DMS153 (cell line): ENCODE results near the gene PUSL1.

ENCODE experiments used
- DNase-seq: peaks from one replicate; lab custom pipeline; 2025; lab: John Stamatoyannopoulos, UW

PUSL1 gene

DNA sequence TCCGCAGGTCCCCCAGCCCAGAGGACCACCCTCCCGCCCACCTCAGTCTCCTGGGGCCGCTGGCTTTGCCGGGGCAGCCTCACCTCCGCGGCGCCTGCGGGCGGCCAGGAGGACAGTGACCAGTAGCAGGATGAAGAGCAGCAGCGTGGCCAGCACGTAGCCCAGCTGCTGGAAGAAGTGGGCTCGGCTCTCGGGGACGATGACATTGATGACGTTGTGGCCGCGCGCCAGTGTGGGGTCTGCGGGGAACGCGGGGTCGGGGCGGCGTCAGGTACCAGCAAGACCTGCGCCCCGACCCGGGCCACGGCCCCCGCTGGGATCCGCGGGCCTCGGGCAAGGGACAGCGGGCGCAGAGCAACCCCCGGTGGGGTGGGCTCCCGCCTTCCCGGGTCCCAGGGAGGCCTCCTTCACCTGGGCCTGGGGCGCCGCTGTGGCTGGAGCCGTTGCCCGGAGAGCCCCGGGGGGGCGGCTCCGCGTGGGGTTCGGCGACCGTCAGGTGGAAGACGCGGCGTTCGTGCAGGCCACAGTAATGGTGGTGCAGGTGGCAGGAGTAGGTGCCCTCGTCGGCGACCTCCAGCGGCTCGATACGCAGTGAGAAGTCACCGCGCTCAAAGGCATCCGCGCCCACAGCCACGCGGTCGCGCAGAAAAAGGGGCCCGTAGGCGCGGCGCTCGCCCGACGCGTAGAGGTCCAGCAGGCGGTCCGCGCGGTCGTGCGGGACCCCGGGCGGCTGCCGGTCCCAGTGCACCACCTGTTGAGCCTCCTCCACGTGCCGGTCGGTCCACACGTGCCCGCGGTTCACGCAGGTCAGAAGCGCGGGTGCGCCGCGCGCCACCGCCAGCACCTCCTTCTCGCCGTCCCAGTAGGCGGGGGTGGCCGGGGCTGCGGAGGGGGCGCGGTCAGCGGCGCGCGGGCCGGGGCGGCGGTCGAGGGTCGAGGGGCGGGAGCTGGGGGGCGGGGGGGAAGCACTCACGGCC lies 46.2 kb downstream of the PUSL1 start:
- DNase-seq: no peak

DNA sequence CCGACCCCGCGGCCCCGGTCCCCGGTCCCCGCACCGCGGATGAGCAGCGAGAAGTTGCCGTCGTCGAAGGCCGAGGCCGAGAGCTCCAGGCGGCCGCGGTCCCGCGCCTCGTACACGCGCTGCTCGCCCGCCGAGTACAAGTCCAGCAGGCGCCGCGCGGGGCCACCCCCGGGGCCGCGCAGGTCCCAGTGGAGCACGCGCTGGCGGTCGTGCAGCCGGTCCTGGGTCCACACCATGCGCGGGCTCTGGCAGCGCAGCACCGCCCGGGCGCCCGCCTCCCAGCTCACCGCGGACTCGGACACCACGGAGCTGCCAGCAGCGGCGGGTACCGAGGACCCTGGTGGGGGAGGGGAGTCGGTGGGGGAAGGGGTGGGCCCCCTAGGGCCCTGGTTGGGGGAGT lies 47.0 kb downstream of the PUSL1 start:
- no peak for DNase-seq

DNA sequence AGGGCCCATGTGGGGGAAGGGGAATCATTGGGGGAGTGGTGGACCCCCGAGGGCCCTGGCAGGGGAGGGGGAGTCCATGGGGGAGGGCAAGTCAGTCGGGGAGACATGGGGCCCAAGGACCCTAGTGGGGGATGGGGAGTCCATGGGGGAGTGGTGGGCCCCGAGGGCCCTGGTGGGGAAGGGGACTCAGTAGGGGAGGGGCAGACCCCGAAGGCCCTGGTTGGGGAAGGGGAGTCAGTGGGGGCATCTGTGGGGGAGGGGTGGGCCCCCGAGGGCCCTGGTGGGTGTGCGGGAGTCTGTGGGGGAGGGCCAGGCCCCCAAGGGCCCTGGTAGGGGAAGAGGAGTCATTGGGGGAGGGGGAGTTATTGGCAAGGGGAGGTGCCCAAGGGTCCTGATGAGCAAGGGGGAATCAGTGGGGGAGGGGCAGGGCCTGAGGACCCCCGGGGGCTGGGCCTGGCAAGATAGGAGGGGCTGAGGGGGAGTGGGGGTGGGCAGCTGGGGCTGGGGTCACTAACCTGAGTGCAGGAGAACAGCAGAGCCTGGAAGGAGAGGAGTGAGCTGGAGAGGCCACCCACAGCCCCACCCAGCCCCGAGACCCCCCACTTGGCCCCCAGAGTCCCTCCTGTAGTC lies 47.9 kb downstream of the PUSL1 start:
- DNase-seq: no peak

DNA sequence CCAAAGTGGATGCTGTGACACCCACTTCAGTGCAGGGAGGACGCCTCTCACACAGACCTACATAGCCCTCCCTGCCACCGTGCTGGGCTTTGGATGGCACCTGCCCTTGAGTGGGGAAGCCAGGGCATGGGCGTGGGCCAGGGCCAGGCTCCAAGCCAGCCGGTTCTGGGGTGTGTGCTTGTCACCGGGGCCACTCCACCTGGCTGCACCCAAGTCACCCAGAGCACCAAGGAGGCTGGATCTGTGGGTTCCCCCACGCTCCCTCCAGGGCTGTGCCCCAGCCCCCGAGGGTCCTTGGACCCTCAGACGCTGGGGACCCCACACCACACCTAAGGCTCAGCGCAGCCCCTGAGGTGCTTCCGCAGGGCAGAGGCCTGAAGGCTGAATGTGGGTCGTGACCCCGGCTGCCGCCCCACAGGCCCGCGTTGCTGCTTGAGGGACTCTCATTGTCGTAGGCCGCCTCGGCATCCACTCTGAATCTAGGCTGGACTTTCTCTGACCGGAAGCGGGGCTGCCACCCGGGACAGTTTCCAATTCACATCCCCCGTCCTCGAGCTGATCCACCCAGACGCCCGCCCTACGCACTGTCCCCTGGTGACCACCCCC lies 48.5 kb downstream of the PUSL1 start:
- no peak for DNase-seq

DNA sequence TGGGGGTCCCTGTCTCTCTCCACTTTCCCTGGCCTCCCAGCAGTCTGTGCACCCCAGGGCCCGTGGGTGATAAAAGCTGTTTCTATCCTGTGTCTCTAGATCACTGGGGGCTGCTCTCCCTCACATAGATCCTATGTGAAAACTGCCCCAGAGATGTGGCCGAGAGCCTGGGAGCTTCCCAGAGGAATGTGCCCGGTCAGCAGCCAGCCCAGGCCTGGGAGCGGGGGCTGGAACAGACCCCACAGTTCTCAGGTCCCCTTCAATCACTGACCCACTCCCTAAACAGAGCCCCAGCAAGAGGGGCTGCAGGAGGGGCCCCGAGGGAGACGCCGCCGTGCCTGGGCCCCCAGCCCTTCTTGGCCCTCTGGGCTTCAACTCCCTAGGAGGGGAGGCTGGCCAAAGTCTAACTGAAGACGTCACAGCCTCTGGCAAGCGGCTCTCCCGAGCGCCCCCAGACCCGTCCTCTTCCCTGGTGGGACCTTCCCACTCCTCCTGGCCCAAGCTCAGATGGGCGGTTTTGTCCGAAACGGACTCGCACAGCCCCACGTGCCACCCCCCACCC lies 49.6 kb downstream of the PUSL1 start:
- no peak for DNase-seq

DNA sequence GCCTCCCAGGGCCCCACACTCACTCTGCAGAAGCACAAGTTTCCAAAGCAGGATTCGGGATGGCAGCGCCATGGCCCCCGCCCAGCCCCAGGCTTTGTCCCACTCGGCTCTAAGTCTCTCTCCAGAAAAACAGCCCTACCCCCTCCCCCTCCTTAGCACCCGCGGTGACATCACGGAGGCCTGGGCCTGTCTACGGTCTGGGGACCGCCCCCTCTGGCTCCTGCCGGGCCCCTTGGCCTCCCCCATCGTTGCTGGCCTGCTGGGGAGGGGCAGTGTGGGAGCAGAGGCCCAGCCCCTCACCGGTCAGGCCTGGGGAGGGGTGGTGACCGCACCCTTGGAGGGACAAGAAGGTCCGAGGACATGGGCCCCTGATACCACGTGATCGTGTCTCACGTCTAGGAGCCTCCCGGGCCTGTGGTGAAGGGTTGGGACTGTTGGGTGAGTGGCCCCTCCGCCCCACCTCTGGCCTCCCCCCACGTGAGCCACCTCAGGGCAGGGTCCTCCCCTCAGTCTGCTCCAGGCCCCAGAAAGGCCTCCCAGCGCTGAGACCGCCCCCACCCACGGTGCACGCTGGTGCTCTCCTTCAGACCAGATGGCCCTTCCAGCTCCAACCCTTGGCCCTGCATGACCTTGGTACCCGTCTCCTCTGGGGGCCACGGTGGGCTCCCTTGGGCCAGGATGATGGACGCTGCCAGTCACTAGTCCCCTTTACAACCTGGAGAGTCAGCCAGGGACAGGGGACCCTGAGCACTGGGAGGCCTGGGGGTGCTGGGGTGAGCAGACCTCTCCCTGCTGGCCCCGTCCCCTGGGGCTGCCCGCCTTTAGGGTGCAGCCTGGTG lies 50.3 kb downstream of the PUSL1 start, which contains the start of gene MXRA8:
Gene MXRA8 (minus strand): TSS at position 123 of the 839 bp plus-strand sequence. CDS start 51 bp downstream, at position 72.
- DNase-seq: no peak

DNA sequence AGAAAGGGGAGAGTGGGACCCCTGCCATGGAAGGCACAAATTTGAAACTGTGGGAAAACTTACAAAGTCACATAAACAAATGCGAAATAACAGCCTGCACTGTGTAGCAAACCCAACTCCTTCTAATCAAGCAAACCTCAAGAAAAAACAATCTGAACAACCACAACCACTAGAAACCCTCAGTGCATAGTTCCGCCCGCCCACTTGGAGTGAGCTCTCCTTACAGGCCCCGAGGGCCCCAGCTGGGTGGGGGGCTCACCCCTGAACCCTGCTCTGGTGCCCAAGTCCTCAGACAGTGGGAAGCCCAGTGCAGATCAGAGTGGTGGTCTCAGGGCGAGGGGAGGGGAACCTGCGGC lies 50.9 kb downstream of the PUSL1 start:
- no peak for DNase-seq

DNA sequence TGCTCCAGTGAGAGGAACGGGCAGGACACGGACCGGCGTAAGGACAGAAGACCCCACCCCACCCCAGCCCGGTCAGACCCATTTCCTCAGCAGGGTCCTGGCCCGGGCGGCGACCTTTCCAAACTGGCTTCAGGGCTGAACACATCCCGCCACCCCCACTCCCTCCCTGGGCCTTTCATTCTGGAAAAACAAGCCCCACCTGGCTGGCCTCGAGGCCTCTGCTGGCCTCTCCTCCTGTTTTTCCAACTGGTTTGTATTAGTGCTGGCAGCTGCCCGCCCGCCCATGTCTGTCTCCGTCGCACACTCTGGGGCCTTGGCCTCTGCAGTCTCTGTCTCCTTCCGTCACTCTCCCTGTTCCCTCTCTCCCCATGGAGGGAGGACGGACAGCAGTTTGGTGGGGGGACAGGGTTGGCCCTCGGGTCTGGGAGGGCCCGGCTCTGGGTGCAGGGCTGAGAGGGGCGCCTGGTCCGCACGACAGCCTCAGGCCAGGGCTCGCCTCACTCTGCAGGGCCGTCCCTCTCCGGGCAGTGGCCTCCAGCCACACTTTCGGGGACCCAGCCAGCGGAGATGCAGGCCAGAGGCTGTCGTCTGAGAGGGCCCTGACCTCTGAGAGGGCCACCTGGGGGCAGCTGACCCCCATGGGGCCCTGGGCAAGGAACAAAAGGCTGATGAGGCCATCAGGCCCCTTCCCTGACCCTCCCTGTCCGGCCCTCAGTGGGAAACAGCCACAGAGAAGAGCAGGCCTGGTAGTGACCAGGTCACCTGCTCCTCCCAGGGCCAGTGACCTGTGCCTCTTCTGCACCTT lies 51.5 kb downstream of the PUSL1 start:
- DNase-seq: no peak

DNA sequence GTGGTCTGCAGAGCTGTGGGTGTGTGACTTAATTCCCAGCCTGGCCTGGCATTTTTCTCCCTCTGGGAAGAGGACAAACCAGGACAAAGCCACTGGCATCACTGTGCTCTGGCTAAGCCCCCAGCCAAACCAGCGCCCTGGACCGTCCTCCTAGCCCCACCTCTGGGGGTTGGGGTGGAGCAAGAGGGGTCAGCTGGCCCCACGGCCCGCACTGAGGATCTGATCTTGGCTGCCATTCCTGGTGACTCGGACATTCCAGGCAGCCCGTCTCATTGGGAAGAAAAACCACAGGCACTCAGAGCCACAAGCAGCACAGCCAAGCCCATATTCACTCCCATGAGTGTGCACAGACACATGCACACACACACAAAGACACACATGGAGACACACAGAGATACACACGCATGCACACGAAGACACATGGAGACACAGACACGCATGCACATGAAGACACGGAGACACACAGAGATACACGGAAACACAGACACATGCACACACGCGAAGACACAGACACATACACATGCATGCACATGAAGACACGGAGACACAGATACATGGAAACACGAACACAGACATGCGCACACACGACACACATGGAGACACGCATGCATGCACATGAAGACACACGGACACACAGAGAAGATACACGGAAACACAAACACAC lies 52.2 kb downstream of the PUSL1 start:
- DNase-seq: no peak
